Esophagus mucosa (tissue), 1 donor: Measurements from ENCODE around the gene ATP10B. TPM values are rescaled to one million over a fixed set of nuclear protein-coding genes. Genes with fewer than 3 reads are reported as not detected.
"Not testable (repeated sequence)": the region's sequence is repeated elsewhere in the genome, so short reads cannot be mapped to it uniquely, and the experiment has no call there.

ENCODE experiments used
- ATAC-seq: fragments of 200-7000 bp; cut with Tn5 transposase; one replicate; pipeline ENCODE4 v1.9.1; 2020
- total RNA-seq: library from RNA; stranded (reverse); gene quantifications from one replicate; pipeline ENCODE4 v1.2.4, GENCODE V29; 2023
- donor health status: DM: yes; HTN: yes; CAD: no.

Gene ATP10B
- total RNA-seq, 1 donor from 2014 or later: 12.1 TPM

- ATAC-seq: no peak
Measured at GRCh38 chr5:160750938-160751657, 100.9 kb downstream of the ATP10B start.

- no peak for ATAC-seq
Measured at GRCh38 chr5:160749682-160750081, 102.3 kb downstream of the ATP10B start.

- no peak for ATAC-seq
Measured at GRCh38 chr5:160749026-160749425, 103.0 kb downstream of the ATP10B start.

- no peak for ATAC-seq
Measured at GRCh38 chr5:160747987-160748386, 104.0 kb downstream of the ATP10B start.

GRCh38 chr5:160747559-160747958 lies 104.5 kb downstream of the ATP10B start:
- ATAC-seq: no peak

- ATAC-seq: no peak
Measured at GRCh38 chr5:160744268-160745101, 107.5 kb downstream of the ATP10B start.

GRCh38 chr5:160743027-160743426 lies 109.0 kb downstream of the ATP10B start:
- no peak for ATAC-seq

GRCh38 chr5:160742446-160742845 lies 109.6 kb downstream of the ATP10B start:
- ATAC-seq: no peak

- no peak for ATAC-seq
Measured at GRCh38 chr5:160727296-160727997, 124.6 kb downstream of the ATP10B start.

GRCh38 chr5:160726721-160727120 lies 125.3 kb downstream of the ATP10B start:
- no peak for ATAC-seq

- no peak for ATAC-seq
Measured at GRCh38 chr5:160720822-160721221, 131.2 kb downstream of the ATP10B start.

- not testable (repeated sequence) for ATAC-seq
Measured at GRCh38 chr5:160715508-160715907, 136.5 kb downstream of the ATP10B start.

GRCh38 chr5:160703547-160704189 lies 148.3 kb downstream of the ATP10B start:
- ATAC-seq: no peak

GRCh38 chr5:160702934-160703333 lies 149.1 kb downstream of the ATP10B start:
- ATAC-seq: peak; percentile 67

GRCh38 chr5:160702311-160702803 lies 149.7 kb downstream of the ATP10B start:
- no peak for ATAC-seq

GRCh38 chr5:160701403-160701802 lies 150.6 kb downstream of the ATP10B start:
- ATAC-seq: no peak

- no peak for ATAC-seq
Measured at GRCh38 chr5:160699301-160699700, 152.7 kb downstream of the ATP10B start.

GRCh38 chr5:160697281-160697680 lies 154.7 kb downstream of the ATP10B start:
- no peak for ATAC-seq

GRCh38 chr5:160694896-160695295 lies 157.1 kb downstream of the ATP10B start:
- ATAC-seq: peak; percentile 61

GRCh38 chr5:160693831-160694465 lies 158.1 kb downstream of the ATP10B start:
- peak; percentile 90 for ATAC-seq

- no peak for ATAC-seq
Measured at GRCh38 chr5:160692271-160692670, 159.7 kb downstream of the ATP10B start.

- ATAC-seq: no peak
Measured at GRCh38 chr5:160685695-160686094, 166.3 kb downstream of the ATP10B start.
